ENCODE data around the gene APOA4. TPM values are rescaled to one million over a fixed set of nuclear protein-coding genes. Genes with fewer than 3 reads are reported as not detected.

APOA4 gene
- total RNA-seq, 4 donors from 2014 or later, result 0.34 to 3.9 (median 2.3) TPM; not detected in 1

GRCh38 chr11:116819049-116819448 is 4.1 kb downstream of the APOA4 start:
- H3K9me3 ChIP-seq, result no peaks in the 10 kb centered on the region
- TF ChIP-seq EP300 (IDR thresholded peaks at IDR 0.05), result no peak
- no peak for TF ChIP-seq CTCF (IDR thresholded peaks at IDR 0.05)
- TF ChIP-seq POLR2A (IDR thresholded peaks at IDR 0.05), result no peak
- no peak for TF ChIP-seq POLR2AphosphoS5 (IDR thresholded peaks at IDR 0.05)
- H3K27ac ChIP-seq, result no peak overlapping the region
- no peaks in the 10 kb centered on the region for H3K36me3 ChIP-seq
- no peaks in the 10 kb centered on the region for H3K4me1 ChIP-seq
- 92% methylated on average over 9 of the region's 9 CpGs for WGBS
- peak in 1 of 2 donors; percentile 59 for DNase-seq (ENCODE audit: low spot score in 2 of 2)
- H3K4me3 ChIP-seq, result no peak overlapping the region
- no peaks in the 10 kb centered on the region for H3K27me3 ChIP-seq

- no peaks in the 10 kb centered on the region for H3K36me3 ChIP-seq
- TF ChIP-seq EP300 (IDR thresholded peaks at IDR 0.05) (no peak), CTCF (IDR thresholded peaks at IDR 0.05) (no peak), POLR2A (IDR thresholded peaks at IDR 0.05) (no peak), POLR2AphosphoS5 (IDR thresholded peaks at IDR 0.05) (no peak)
- no peaks in the 10 kb centered on the region for H3K4me1 ChIP-seq
- WGBS, result 66% methylated on average over 6 of the region's 6 CpGs
- no peaks in the 10 kb centered on the region for H3K9me3 ChIP-seq
- DNase-seq (ENCODE audit: low spot score in 2 of 2), result no peak
- no peak overlapping the region for H3K27ac ChIP-seq
- H3K27me3 ChIP-seq, result no peaks in the 10 kb centered on the region
- H3K4me3 ChIP-seq, result no peak overlapping the region
Measured at GRCh38 chr11:116814502-116814901, 8.6 kb downstream of the APOA4 start.

- WGBS, result 94% methylated on average over 4 of the region's 5 CpGs
- no peaks in the 10 kb centered on the region for H3K36me3 ChIP-seq
- no peaks in the 10 kb centered on the region for H3K9me3 ChIP-seq
- no peak for DNase-seq (ENCODE audit: low spot score in 2 of 2)
- no peaks in the 10 kb centered on the region for H3K27me3 ChIP-seq
- no peak overlapping the region for H3K27ac ChIP-seq
- TF ChIP-seq POLR2A (IDR thresholded peaks at IDR 0.05) (no peak), CTCF (IDR thresholded peaks at IDR 0.05) (no peak), POLR2AphosphoS5 (IDR thresholded peaks at IDR 0.05) (no peak), EP300 (IDR thresholded peaks at IDR 0.05) (no peak)
- H3K4me1 ChIP-seq, result no peaks in the 10 kb centered on the region
- no peak overlapping the region for H3K4me3 ChIP-seq
Measured at GRCh38 chr11:116813781-116814471, 9.2 kb downstream of the APOA4 start.

- TF ChIP-seq POLR2AphosphoS5 (IDR thresholded peaks at IDR 0.05), result no peak
- no peak for TF ChIP-seq CTCF (IDR thresholded peaks at IDR 0.05)
- TF ChIP-seq EP300 (IDR thresholded peaks at IDR 0.05), result no peak
- TF ChIP-seq POLR2A (IDR thresholded peaks at IDR 0.05), result no peak
- Histone ChIP-seq H3K4me1 (no peaks in the 10 kb centered on the region), H3K36me3 (no peaks in the 10 kb centered on the region), H3K9me3 (no peaks in the 10 kb centered on the region), H3K27ac (no peak overlapping the region), H3K4me3 (no peak overlapping the region), H3K27me3 (no peaks in the 10 kb centered on the region)
- no peak for DNase-seq (ENCODE audit: low spot score in 2 of 2)
- 73% methylated on average over 1 of the region's 1 CpG for WGBS
Measured at GRCh38 chr11:116813170-116813569, 9.9 kb downstream of the APOA4 start.

GRCh38 chr11:116812109-116812508 is 11.0 kb downstream of the APOA4 start:
- Histone ChIP-seq H3K4me3 (no peak overlapping the region), H3K36me3 (no peaks in the 10 kb centered on the region), H3K27ac (no peak overlapping the region), H3K9me3 (no peaks in the 10 kb centered on the region), H3K27me3 (peaks cover 3% of the 10 kb centered on the region), H3K4me1 (no peaks in the 10 kb centered on the region)
- no peak for TF ChIP-seq POLR2AphosphoS5 (IDR thresholded peaks at IDR 0.05)
- no peak for TF ChIP-seq POLR2A (IDR thresholded peaks at IDR 0.05)
- no peak for TF ChIP-seq EP300 (IDR thresholded peaks at IDR 0.05)
- TF ChIP-seq CTCF (IDR thresholded peaks at IDR 0.05), result no peak
- no peak for DNase-seq (ENCODE audit: low spot score in 2 of 2)
- 84% methylated on average over 4 of the region's 4 CpGs for WGBS

Measured in suprapubic skin (tissue), 4 donors.